ENCODE data around the gene ZNF24. TPM values are rescaled to one million over a fixed set of nuclear protein-coding genes. Genes with fewer than 3 reads are reported as not detected.

Gene ZNF24
- total RNA-seq, 6 experiments from 2014 or later, result 17.7 to 31.5 (median 25.5) TPM

DNA sequence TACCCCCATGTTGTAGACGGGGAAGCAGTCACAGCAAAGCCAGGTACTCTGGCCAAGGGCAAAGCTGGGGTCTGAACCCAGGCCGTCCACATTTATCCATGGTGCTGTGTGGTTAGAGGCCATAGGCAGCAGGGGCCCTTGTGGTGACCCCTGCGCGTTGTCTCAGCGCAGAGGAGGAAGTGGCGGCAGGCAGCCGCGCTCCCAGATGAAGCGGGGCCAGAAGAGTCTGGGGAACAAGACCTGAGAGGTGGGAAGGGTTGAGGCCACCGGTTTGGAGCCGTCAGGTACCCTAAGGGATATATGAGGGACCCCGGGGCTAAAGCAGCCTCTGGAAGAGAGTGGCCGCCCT is 32.1 kb upstream of the ZNF24 start:
- peak overlapping the region; percentile 77 to 87 (median 83) for H3K4me3 ChIP-seq
- H3K4me1 ChIP-seq, result peaks cover 0 to 4% (median 0%) of the 10 kb centered on the region in 4 donors
- no peaks in the 10 kb centered on the region for H3K36me3 ChIP-seq
- H3K9me3 ChIP-seq, result no peaks in the 10 kb centered on the region
- DNase-seq (peak; percentile 43 to 67 (median 47)), ATAC-seq (peak; percentile 56 to 66 (median 58))
- 13% methylated on average over 12 of the region's 13 CpGs for WGBS (ENCODE audit: insufficient coverage, low coverage, low lambda C conversion rate, missing lambda C conversion rate)
- TF ChIP-seq, protein P1, sequence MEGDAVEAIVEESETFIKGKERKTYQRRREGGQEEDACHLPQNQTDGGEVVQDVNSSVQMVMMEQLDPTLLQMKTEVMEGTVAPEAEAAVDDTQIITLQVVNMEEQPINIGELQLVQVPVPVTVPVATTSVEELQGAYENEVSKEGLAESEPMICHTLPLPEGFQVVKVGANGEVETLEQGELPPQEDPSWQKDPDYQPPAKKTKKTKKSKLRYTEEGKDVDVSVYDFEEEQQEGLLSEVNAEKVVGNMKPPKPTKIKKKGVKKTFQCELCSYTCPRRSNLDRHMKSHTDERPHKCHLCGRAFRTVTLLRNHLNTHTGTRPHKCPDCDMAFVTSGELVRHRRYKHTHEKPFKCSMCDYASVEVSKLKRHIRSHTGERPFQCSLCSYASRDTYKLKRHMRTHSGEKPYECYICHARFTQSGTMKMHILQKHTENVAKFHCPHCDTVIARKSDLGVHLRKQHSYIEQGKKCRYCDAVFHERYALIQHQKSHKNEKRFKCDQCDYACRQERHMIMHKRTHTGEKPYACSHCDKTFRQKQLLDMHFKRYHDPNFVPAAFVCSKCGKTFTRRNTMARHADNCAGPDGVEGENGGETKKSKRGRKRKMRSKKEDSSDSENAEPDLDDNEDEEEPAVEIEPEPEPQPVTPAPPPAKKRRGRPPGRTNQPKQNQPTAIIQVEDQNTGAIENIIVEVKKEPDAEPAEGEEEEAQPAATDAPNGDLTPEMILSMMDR (IDR thresholded peaks at IDR 0.05), result no peak
- TF ChIP-seq POLR2A (IDR thresholded peaks at IDR 0.05), result no peak
- no peak overlapping the region for H3K27ac ChIP-seq
- intact Hi-C loops (cut with DNase I), result no loop called here
- H3K27me3 ChIP-seq, result no peaks in the 10 kb centered on the region

DNA sequence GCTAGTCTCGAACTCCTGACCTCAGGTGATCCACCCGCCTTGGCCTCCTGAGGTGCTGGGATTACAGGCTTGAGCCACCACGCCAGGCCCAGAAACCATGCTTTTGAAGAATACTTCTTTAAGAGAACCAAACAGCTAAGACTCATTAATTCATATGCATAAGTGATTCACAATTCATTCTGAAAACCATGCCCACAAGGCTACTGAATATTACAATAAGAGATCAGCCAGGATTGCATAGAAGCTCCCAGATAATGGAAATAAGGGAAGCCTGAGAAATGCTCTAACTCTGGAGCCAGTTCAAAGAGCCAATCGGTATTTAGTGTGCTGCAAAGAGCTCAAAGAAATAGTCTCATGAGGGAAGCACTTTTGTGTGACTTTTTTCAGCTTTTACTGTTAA is 30.5 kb upstream of the ZNF24 start:
- intact Hi-C loops (cut with DNase I), result no loop called here
- WGBS (ENCODE audit: insufficient coverage, low coverage, low lambda C conversion rate, missing lambda C conversion rate), result 86% methylated on average over 1 of the region's 4 CpGs
- Histone ChIP-seq H3K36me3 (no peaks in the 10 kb centered on the region), H3K4me1 (peaks cover 0 to 4% (median 0%) of the 10 kb centered on the region in 4 donors), H3K9me3 (no peaks in the 10 kb centered on the region), H3K27ac (no peak overlapping the region), H3K27me3 (no peaks in the 10 kb centered on the region), H3K4me3 (no peak overlapping the region)
- DNase-seq (no peak), ATAC-seq (no peak)
- TF ChIP-seq, protein P1 (IDR thresholded peaks at IDR 0.05), result no peak
- no peak for TF ChIP-seq POLR2A (IDR thresholded peaks at IDR 0.05)

DNA sequence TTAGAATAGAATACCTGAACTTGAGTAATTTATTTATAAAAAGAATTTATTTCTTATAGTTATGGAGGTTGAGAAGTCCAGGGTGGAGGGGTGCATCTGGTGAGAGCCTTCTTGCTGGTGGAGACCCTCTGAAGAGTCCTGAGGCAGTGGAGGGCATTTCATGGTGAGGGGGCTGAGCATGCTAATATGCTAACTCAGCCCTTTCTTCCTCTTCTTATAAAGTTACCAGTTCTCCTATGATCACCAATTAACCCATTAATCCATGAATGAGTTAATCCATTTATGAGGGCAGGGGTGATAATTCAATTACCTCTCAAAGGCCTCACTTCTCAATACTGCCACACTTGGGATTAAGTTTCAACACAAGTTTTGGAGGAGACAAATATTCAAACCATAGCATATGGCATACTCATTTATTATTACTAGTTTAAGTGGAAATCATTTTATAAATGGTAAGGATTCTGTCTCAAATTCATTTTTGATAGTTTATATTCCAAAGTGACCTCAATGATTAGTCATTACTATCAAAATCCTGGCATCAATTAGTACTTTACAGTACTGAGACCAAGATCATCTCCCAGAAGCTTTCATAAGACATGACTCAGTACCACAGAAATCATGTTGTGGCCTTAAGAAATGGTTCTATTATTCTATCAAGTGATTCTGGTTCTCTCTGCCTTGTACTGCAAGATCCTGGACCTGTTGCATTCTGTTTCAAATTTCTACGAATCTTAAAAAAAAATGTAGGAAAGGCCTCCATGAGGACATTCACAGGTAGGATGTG is 27.4 kb upstream of the ZNF24 start:
- Histone ChIP-seq H3K4me1 (peaks cover 0 to 4% (median 0%) of the 10 kb centered on the region in 4 donors), H3K36me3 (no peaks in the 10 kb centered on the region), H3K4me3 (no peak overlapping the region), H3K27ac (no peak overlapping the region), H3K9me3 (no peaks in the 10 kb centered on the region), H3K27me3 (no peaks in the 10 kb centered on the region)
- DNase-seq, result no peak
- WGBS (ENCODE audit: insufficient coverage, low coverage, low lambda C conversion rate, missing lambda C conversion rate), result 100% methylated on average over 1 of the region's 1 CpG
- TF ChIP-seq, protein P1 (IDR thresholded peaks at IDR 0.05), result no peak
- no peak for TF ChIP-seq POLR2A (IDR thresholded peaks at IDR 0.05)
- intact Hi-C loops (cut with DNase I), result no loop called here
- no peak for ATAC-seq

DNA sequence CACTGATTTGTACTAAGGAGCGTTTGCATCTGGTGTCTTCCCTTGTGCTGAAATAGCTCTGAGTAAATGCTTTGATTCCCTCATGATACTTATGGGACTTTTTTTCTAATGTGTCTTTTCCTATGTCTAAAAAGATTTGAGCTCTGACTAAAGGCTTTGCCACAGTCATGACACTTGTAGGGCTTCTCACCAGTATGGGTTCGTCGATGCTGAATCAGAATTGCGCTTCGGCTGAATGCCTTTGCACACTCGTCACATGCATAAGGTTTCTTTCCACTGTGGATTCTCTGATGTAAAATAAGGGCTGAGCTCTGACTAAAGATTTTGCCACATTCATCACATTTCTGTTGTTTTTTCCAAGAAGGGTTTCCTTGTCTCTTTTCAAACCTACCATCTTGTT is 24.9 kb upstream of the ZNF24 start:
- Histone ChIP-seq H3K27me3 (no peaks in the 10 kb centered on the region), H3K36me3 (no peaks in the 10 kb centered on the region), H3K9me3 (no peaks in the 10 kb centered on the region), H3K4me3 (no peak overlapping the region), H3K27ac (no peak overlapping the region), H3K4me1 (no peaks in the 10 kb centered on the region)
- no peak for DNase-seq
- ATAC-seq, result no peak
- WGBS (ENCODE audit: insufficient coverage, low coverage, low lambda C conversion rate, missing lambda C conversion rate), result 90% methylated on average over 6 of the region's 6 CpGs
- intact Hi-C loops (cut with DNase I), result no loop called here
- TF ChIP-seq, protein P1 (IDR thresholded peaks at IDR 0.05), result no peak
- TF ChIP-seq POLR2A (IDR thresholded peaks at IDR 0.05), result no peak

Measured in right lobe of liver (tissue), 6 donors.